GM12864 (cell line): Measurements from ENCODE around the gene KSR1.

Experiments
- DNase-seq: peaks from one replicate; pipeline ENCODE4 v3.0.0-alpha.2; 2011; ENCODE audit warnings: low read depth
- H3K4me3 ChIP-seq: 2 replicates; pipeline ENCODE4 v1.5.1; 2011; ENCODE audit warnings: mild to moderate bottlenecking, low read depth, low read length, control low read depth
- CTCF ChIP-seq: IDR thresholded peaks from 2 replicates; pipeline ENCODE4 v1.5.1; 2011; ENCODE audit warnings: low read depth, mild to moderate bottlenecking, moderate library complexity, low read length, control low read depth, inconsistent platforms; ENCODE audit errors: missing control alignments

Gene KSR1

DNA sequence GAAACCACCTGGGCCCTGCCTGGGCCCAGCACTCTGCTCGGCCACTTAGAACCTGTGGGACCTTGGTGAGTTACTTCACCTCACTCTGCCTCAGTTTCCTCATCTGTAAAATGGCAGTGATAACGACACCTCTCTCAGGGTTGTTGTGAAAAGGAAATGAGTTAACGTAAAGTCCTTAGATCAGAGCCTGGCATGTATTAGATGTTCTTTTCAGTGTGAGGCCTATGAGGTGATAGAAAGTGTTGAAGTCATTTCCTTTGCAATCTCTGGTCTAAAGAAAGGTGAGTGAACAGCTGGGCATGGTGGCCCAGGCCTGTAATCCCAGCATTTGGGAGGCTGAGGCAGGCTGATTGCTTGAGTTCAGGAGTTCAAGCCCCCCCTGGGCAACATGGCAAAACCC, 123.1 kb downstream of the KSR1 start:
- no peak overlapping the region for H3K4me3 ChIP-seq
- no peak for TF ChIP-seq CTCF
- no peak for DNase-seq

DNA sequence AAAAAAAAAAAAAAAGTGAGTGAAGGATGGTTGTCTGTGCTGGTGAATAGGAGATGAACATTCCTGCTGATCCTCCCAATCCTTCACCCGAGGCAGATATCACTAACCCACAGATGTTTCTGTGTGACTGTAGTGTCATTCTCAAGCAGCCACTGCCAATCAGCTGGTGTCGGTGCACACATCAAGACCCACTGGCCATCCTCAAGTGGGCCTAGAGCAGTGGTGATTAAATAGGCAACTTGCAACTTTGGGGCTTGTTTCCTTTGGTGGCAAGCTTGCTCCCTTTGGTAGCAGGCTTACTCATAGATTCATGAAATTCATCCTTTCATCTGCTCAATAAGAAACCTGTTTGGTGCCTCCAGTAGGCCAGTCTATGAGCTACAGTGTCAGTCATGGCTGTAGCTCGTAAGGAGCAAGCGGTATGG, 123.7 kb downstream of the KSR1 start:
- no peak overlapping the region for H3K4me3 ChIP-seq
- DNase-seq = no peak
- TF ChIP-seq CTCF = no peak

GRCh38 chr17:27581016-27581415, 124.8 kb downstream of the KSR1 start:
- DNase-seq = no peak
- no peak for TF ChIP-seq CTCF
- no peak overlapping the region for H3K4me3 ChIP-seq

GRCh38 chr17:27582696-27583095, 126.4 kb downstream of the KSR1 start:
- H3K4me3 ChIP-seq = no peak overlapping the region
- no peak for TF ChIP-seq CTCF
- no peak for DNase-seq

GRCh38 chr17:27585153-27585681, 129.0 kb downstream of the KSR1 start:
- no peak for TF ChIP-seq CTCF
- H3K4me3 ChIP-seq = no peak overlapping the region
- no peak for DNase-seq

DNA sequence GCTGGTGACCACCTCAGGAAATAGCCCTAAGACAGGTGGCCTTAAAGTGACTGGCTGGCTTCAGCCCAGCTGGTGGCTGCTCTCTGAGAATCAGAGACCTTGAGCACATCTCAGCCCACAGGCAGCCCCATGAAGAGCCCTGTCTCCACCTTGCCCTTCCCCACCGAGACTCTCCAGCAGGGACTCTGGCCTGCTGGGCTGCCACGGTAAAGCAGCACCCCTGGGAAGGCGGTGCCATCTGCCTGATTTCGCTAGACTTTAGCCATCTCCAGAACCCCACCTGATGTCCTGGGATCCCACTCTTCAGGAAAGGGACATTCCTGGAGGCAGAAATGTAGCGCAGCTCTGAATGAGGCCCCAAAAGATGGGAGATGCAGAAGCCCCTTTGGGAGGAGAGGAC, 129.5 kb downstream of the KSR1 start:
- no peak overlapping the region for H3K4me3 ChIP-seq
- TF ChIP-seq CTCF = no peak

GRCh38 chr17:27586203-27586721, 130.0 kb downstream of the KSR1 start:
- H3K4me3 ChIP-seq = no peak overlapping the region

More for the DNA sequence above, 129.5 kb downstream of the KSR1 start:
- no peak for DNase-seq

More at GRCh38 chr17:27586203-27586721, 130.0 kb downstream of the KSR1 start:
- no peak for TF ChIP-seq CTCF
- no peak for DNase-seq
